BJ (cell line): ENCODE results near the gene RSPH1. TPM values are rescaled to one million over a fixed set of nuclear protein-coding genes. Genes with fewer than 3 reads are reported as not detected.

Experiments used
- CTCF ChIA-PET: fragments of 350-600 bp; formaldehyde crosslinking; extraction: SDS; loops from one replicate; lab custom pipeline; 2021; ENCODE audit warnings: antibody characterized with exemption, inconsistent platforms; lab: Yijun Ruan, JAX
- POLR2A ChIA-PET: fragments of 300-600 bp; sonication (Branson Sonifier 250); formaldehyde crosslinking; extraction: SDS; loops from one replicate; lab custom pipeline; 2021; ENCODE audit warnings: antibody characterized with exemption; lab: Charles Lee
- DNase-seq: peaks from one replicate; pipeline ENCODE4 v3.0.0-alpha.2; 2011; ENCODE audit warnings: low read depth
- H3K27me3 ChIP-seq: 2 replicates; pipeline ENCODE4 v1.6.0; 2011; ENCODE audit warnings: low read length; ENCODE audit not compliant: control insufficient read depth, insufficient read depth
- H3K36me3 ChIP-seq: 2 replicates; pipeline ENCODE4 v1.5.1; 2011; ENCODE audit warnings: low read length; ENCODE audit not compliant: control insufficient read depth, insufficient read depth
- H3K4me3 ChIP-seq: 2 replicates; pipeline ENCODE4 v1.5.1; 2011; ENCODE audit warnings: low read depth, mild to moderate bottlenecking, control low read depth, low read length
- polyA plus RNA-seq: library from polyadenylated mRNA; depleted of rRNA; stranded (reverse); fragments of >200 nt; gene quantifications from 2 replicates; pipeline ENCODE4 v1.2.3, GENCODE V29; 2011
- TF ChIP-seq, protein P1 (sequence below): IDR thresholded peaks from 2 replicates; pipeline ENCODE4 v1.5.1; 2011; ENCODE audit warnings: low read depth, mild to moderate bottlenecking, control low read depth, inconsistent platforms, low read length, moderate library complexity; ENCODE audit not compliant: insufficient read depth

RSPH1 gene
- polyA plus RNA-seq, 1 experiment: 0.11 TPM

DNA sequence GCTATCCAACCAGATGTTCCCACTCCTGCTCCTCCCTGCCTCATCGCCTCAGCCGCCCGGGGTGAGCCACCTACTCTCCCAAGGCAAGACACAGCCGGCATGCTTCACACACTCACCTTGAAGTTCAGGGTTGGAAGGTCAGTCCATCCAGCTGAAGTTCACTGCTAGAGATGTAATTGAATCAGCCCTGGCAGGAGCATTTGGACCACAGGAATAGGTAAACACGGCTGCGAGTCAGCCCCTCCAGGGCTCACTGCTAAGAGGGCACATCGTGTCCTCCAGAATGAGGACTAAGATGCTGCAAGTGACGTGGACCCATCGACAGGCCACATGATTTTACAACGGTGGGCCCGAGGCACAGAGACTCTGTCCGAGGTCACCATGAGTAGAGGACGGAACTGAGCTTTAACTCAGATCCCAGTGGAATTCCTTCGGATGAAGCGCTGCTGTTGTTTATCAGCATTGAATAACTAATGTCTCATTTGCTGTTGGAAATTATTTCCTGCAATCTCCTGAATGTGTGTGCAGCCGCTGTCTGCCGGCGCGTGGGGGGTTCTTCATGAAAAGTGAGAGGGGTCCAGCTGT, 41.9 kb downstream of the RSPH1 start:
- ChIA-PET CTCF (interaction anchor here (0.6 kb wide), 1 partner anchor 382 kb away, joined by 3 read pairs; no protein-coding TSS in a partner anchor), POLR2A (no interaction called here)
- DNase-seq: no peak
- TF ChIP-seq, protein P1, sequence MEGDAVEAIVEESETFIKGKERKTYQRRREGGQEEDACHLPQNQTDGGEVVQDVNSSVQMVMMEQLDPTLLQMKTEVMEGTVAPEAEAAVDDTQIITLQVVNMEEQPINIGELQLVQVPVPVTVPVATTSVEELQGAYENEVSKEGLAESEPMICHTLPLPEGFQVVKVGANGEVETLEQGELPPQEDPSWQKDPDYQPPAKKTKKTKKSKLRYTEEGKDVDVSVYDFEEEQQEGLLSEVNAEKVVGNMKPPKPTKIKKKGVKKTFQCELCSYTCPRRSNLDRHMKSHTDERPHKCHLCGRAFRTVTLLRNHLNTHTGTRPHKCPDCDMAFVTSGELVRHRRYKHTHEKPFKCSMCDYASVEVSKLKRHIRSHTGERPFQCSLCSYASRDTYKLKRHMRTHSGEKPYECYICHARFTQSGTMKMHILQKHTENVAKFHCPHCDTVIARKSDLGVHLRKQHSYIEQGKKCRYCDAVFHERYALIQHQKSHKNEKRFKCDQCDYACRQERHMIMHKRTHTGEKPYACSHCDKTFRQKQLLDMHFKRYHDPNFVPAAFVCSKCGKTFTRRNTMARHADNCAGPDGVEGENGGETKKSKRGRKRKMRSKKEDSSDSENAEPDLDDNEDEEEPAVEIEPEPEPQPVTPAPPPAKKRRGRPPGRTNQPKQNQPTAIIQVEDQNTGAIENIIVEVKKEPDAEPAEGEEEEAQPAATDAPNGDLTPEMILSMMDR: no peak
- Histone ChIP-seq H3K27me3 (no peaks in the 10 kb centered on the region; the same call in 1 of the 2 replicates), H3K36me3 (no peaks in the 10 kb centered on the region), H3K4me3 (no peak overlapping the region)

DNA sequence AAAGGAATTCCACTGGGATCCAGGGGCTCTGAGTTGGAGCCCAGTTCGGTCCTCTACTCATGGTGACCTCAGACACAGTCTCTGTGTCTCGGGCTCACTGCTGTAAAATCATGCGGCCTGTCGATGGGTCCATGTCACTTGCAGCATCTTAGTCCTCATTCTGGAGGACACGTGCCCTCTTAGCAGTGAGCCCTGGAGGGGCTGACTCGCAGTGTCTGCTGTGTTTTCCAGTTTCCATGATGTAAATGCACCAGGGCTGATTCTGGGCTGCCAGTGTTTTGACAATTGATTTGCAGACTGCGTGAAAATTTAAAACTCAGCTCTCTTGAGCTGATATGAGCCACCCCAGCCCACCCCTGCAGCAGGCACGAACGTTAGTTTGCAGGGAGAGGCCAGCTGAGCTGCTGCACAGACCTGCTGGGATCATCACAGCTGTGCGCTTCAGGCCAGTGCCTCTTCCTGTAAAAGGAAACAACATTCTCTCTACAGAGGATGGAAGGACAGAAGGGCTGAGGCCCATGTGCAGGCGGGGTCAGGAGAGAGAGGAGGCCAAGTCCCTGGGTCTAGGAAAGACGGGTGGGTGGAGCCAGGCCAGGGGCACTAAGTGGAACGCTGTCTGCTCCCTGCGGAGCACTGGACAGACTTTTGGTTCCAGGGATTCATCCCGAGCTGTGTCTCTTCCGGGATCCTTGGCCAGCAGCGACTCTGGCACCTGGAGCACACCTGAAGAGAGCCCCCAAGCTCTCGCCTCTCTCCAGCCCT, 42.6 kb downstream of the RSPH1 start:
- POLR2A ChIA-PET: no interaction called here
- no peaks in the 10 kb centered on the region for H3K36me3 ChIP-seq

DNA sequence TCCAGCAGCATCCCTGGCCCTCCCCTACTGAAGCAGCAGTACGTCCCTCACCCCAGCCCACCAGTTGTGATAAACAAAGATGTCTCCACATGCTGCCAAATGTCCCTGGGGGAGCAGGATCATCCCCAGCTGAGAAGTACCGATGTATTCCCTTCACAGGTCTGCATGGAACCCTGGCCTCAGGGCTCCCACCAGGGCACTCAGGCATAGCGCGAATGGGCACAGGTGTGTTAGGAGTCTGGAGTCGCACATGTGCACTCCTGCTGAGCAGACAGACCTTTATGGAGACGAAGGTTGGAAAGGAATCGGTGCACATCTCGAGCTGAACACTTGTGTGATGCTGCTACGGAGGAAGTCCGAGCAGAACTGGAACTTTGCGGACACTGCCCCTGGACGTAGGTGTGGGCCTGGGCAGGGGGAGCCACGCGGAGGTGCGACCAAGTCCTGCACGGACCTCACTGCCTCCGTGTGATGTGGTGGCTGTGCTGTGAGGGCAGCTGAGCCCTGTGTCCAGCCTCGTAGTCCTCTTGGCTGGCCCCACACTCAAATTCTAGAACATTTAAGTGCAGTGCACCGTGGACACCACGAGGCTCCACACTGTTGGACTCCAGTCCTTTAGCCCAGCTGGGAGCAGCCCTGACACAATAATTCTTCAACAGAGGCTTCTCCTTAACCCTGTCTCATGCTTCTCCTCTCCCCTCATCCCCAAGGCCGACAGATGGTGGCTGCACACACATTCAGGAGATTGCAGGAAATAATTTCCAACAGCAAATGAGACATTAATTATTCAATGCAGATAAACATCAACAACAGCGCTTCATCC, 43.4 kb downstream of the RSPH1 start:
- DNase-seq: no peak
- Histone ChIP-seq H3K36me3 (no peaks in the 10 kb centered on the region), H3K27me3 (no peaks in the 10 kb centered on the region; the same call in 1 of the 2 replicates), H3K4me3 (no peak overlapping the region)
- ChIA-PET POLR2A (no interaction called here), CTCF (no interaction called here)
- TF ChIP-seq, protein P1: no peak

More for the DNA sequence above, 42.6 kb downstream of the RSPH1 start:
- no peak overlapping the region for H3K4me3 ChIP-seq
- no peak for DNase-seq
- TF ChIP-seq, protein P1: no peak
- H3K27me3 ChIP-seq: no peaks in the 10 kb centered on the region; the same call in 1 of the 2 replicates
- CTCF ChIA-PET: interaction anchor here (0.6 kb wide), 1 partner anchor 382 kb away, joined by 3 read pairs; no protein-coding TSS in a partner anchor

DNA sequence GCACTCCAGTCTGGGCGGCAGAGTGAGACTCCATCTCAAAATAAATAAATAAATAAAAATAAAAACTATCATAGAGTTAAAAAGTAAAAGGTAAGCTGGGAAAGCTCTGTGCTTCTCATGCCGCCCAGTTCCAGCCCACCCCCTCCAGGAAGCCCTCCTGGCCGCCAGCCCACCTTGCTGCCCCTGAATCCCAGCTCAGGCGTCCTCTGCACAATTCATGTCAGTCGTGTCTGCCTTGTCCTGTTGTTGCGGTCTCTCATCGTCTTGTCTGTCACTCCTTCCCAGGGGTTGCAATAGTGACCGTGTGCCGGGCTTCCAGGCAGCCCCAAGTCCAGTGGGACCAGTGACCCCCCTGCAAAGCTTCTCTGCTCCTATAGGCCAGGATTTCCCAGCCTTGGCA, 44.1 kb downstream of the RSPH1 start:
- H3K27me3 ChIP-seq: no peaks in the 10 kb centered on the region; the same call in 1 of the 2 replicates
- no peak overlapping the region for H3K4me3 ChIP-seq
- TF ChIP-seq, protein P1: no peak
- POLR2A ChIA-PET: no interaction called here
- DNase-seq: no peak
- no peaks in the 10 kb centered on the region for H3K36me3 ChIP-seq
- CTCF ChIA-PET: no interaction called here

DNA sequence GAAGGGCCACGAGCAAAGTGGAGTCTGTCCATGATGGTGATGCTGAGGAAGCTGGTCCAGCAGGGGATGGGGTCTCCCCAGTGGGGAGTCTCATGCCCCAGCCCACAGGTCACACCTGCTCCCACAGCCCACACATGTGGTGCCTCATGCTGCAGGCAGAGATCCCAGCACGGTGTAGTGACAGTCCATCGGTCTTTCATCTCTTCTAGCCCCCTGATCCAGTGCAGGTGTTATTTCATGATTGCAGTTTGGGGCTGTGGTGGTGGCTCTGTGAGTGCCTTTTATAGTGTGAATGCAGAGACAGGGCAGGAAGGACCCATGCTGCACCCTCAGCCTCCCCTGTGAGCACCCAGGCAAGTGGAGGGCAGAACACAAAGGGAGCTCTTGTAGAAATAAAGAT, 47.3 kb downstream of the RSPH1 start:
- DNase-seq: no peak
- ChIA-PET CTCF (no interaction called here), POLR2A (no interaction called here)
- Histone ChIP-seq H3K27me3 (no peaks in the 10 kb centered on the region), H3K4me3 (no peak overlapping the region), H3K36me3 (no peaks in the 10 kb centered on the region)
- TF ChIP-seq, protein P1: no peak
